ENCODE data around the gene COL6A2. TPM values are rescaled to one million over a fixed set of nuclear protein-coding genes. Genes with fewer than 3 reads are reported as not detected.

Gene COL6A2
- total RNA-seq, 1 donor from 2014 or later = 32.0 TPM

GRCh38 chr21:46119144-46119636 lies 21.3 kb downstream of the COL6A2 start:
- H3K4me3 Mint-ChIP-seq (ENCODE audit: low read depth) = no peak overlapping the region
- peak; percentile 6 for DNase-seq (ENCODE audit: low spot score, unreplicated experiment)
- no peaks in the 10 kb centered on the region for H3K27me3 Mint-ChIP-seq
- TF ChIP-seq, protein P1, sequence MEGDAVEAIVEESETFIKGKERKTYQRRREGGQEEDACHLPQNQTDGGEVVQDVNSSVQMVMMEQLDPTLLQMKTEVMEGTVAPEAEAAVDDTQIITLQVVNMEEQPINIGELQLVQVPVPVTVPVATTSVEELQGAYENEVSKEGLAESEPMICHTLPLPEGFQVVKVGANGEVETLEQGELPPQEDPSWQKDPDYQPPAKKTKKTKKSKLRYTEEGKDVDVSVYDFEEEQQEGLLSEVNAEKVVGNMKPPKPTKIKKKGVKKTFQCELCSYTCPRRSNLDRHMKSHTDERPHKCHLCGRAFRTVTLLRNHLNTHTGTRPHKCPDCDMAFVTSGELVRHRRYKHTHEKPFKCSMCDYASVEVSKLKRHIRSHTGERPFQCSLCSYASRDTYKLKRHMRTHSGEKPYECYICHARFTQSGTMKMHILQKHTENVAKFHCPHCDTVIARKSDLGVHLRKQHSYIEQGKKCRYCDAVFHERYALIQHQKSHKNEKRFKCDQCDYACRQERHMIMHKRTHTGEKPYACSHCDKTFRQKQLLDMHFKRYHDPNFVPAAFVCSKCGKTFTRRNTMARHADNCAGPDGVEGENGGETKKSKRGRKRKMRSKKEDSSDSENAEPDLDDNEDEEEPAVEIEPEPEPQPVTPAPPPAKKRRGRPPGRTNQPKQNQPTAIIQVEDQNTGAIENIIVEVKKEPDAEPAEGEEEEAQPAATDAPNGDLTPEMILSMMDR (IDR thresholded peaks at IDR 0.05; ENCODE audit: unreplicated experiment) = no peak
- no peaks in the 10 kb centered on the region for H3K9me3 Mint-ChIP-seq (ENCODE audit: low read depth)
- H3K36me3 Mint-ChIP-seq (ENCODE audit: insufficient read depth) = no peaks in the 10 kb centered on the region
- no peak overlapping the region for H3K27ac Mint-ChIP-seq
- H3K4me1 Mint-ChIP-seq (ENCODE audit: low read depth) = no peaks in the 10 kb centered on the region

DNA sequence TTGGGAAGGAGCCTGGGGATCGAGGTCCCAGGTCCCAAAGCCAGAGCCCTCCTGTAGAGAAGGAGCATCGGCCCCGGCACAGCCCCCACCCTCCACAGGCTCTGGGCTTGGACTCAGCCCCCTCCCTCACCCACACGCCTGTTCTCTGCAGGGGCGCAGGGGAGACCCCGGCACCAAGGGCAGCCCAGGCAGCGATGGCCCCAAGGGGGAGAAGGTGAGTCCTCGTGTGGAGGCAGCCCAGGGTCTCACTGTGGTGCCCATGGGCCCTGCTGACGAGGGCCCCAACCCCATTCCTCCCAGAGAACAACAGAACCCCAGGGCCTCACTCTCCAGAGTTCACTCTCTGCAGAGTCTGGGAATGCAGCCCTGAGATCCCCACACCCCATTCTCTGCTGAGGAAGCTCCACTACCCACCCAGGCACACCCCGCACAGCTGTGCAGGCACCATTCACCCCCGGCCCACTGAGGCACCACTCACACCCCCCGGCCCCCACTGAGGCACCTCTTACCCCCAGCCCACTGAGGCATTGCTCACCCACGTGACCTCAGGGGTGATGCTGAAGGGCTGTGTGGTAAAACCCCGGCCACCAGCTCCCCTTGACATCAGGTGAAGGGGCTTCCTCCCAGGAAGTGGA lies 21.8 kb downstream of the COL6A2 start:
- Mint-ChIP-seq H3K27me3 (no peaks in the 10 kb centered on the region), H3K36me3 (ENCODE audit: insufficient read depth) (no peaks in the 10 kb centered on the region), H3K4me3 (ENCODE audit: low read depth) (no peak overlapping the region), H3K9me3 (ENCODE audit: low read depth) (no peaks in the 10 kb centered on the region), H3K27ac (no peak overlapping the region), H3K4me1 (ENCODE audit: low read depth) (no peaks in the 10 kb centered on the region)
- TF ChIP-seq, protein P1 (IDR thresholded peaks at IDR 0.05; ENCODE audit: unreplicated experiment) = no peak
- no peak for DNase-seq (ENCODE audit: low spot score, unreplicated experiment)

- peak; percentile 6 for DNase-seq (ENCODE audit: low spot score, unreplicated experiment)
- H3K4me1 Mint-ChIP-seq (ENCODE audit: low read depth) = no peaks in the 10 kb centered on the region
- H3K27me3 Mint-ChIP-seq = no peaks in the 10 kb centered on the region
- no peaks in the 10 kb centered on the region for H3K9me3 Mint-ChIP-seq (ENCODE audit: low read depth)
- H3K4me3 Mint-ChIP-seq (ENCODE audit: low read depth) = no peak overlapping the region
- no peaks in the 10 kb centered on the region for H3K36me3 Mint-ChIP-seq (ENCODE audit: insufficient read depth)
- TF ChIP-seq, protein P1 (IDR thresholded peaks at IDR 0.05; ENCODE audit: unreplicated experiment) = no peak
- H3K27ac Mint-ChIP-seq = no peak overlapping the region
These were observed 22.7 kb downstream of the COL6A2 start for GRCh38 chr21:46120301-46121285.

DNA sequence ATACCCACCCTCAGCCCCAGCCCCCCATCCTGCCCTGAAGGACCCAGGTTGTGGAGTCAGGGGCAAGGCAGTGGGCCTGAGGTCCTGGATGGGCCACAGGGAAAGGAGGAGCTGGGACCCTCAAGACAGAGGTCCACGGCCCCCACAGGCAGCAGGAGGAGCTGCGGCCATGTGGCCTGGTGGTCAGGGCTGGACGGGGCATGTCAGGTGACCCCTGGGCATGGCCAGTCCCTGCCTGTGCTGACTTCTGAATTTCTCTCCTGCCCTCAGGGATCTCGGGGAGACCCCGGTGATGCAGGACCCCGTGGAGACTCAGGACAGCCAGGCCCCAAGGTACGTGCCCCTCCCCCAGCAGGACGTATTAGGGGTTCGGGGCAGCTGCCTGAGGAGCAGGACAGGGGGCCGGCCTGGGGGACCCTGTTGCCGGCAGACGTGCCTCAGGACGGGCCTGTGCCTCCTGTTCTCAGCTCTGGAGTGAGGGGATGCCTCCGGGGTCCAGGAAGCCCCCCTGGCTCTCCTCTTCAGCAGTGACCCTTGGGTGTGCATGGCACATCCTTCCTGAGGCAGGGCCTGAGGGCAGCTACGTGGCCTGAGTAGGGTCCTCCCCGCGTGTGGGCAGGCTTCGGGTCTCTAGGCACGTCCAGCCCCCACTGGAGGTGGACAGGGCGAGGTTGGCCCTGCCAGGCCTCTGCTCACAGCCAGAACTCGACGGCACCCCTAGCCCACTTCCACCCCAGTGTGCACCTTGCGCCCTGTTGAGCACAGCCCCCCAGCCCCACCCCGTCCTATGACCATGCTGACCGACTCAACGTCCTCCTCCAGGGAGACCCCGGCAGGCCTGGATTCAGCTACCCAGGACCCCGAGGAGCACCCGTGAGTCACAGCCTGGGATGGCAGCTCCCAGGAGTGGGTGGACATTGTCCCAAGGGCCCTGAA lies 23.6 kb downstream of the COL6A2 start:
- no peak overlapping the region for H3K4me3 Mint-ChIP-seq (ENCODE audit: low read depth)
- peak; percentile 7 for DNase-seq (ENCODE audit: low spot score, unreplicated experiment)
- H3K27ac Mint-ChIP-seq = no peak overlapping the region
- no peaks in the 10 kb centered on the region for H3K9me3 Mint-ChIP-seq (ENCODE audit: low read depth)
- no peaks in the 10 kb centered on the region for H3K27me3 Mint-ChIP-seq
- no peaks in the 10 kb centered on the region for H3K4me1 Mint-ChIP-seq (ENCODE audit: low read depth)
- H3K36me3 Mint-ChIP-seq (ENCODE audit: insufficient read depth) = no peaks in the 10 kb centered on the region
- TF ChIP-seq, protein P1 (IDR thresholded peaks at IDR 0.05; ENCODE audit: unreplicated experiment) = no peak

All from progenitor cell of endocrine pancreas (in vitro differentiated cells).